ENCODE data around the gene GALNT9.

The GALNT9 gene

DNA sequence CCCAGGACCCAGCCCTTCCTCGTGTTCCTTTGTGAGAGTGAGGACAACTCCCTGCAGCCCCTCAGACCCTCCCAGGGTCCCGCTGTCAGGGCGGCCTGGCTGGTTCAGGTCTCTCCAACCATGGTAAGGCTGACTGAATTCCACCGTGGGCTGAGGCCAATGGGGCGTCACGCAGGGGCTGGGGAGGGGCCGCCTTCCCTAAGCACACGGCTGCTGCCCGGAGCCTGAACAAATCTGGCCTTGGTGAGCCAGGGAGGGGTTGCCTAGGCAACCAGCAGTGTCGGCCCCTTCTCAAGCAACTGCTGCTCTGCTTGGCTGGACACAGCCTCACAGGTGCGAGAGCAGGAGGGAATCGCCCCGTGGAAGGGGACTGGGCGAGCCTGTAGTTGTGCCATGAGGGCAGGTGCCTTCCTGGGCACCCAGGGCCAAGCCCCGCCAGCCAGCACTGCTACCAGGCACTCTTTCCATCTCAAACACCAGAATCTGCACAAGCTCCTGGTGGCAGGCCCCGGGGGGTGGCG, 37.0 kb upstream of the GALNT9 start:
- peaks cover 8% of the 10 kb centered on the region for H3K27me3 ChIP-seq (ENCODE audit: control insufficient read depth, insufficient read depth, low read length, poor library complexity, severe bottlenecking)
- no peaks in the 10 kb centered on the region for H3K36me3 ChIP-seq (ENCODE audit: control insufficient read depth, insufficient read depth, low read length)
- H3K4me1 ChIP-seq (ENCODE audit: control insufficient read depth, insufficient read depth, low read length) = no peaks in the 10 kb centered on the region
- H3K9me3 ChIP-seq (ENCODE audit: control insufficient read depth, low read length) = peaks cover 3% of the 10 kb centered on the region
- no peak overlapping the region for H3K4me3 ChIP-seq (ENCODE audit: insufficient read depth, low read depth, low read length)
- H3K27ac ChIP-seq (ENCODE audit: insufficient read depth, low read depth, low read length, poor library complexity, severe bottlenecking) = no peak overlapping the region
- WGBS, 2 experiments = 77 to 81% methylated on average over 17 of the region's 17 CpGs

DNA sequence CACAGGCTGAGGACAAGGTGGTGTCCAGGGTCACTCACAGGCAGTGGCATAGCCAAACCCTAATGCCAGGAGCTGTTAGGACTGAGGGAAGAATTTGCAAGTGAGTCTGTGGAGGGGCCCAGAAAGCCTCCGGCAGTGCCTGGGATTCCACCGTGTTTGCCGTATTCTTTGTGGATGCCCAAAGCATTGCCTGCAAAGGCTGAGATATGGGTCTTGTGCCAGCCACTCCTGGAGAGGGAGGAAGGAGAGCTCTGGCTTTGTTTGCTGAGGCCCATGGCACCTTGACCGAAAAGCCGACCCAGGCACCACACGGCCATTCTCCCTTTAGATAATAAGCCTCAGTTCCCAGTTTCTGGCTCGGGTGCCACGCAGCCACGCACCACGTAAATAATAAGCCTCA, 35.8 kb upstream of the GALNT9 start:
- Histone ChIP-seq H3K27me3 (ENCODE audit: control insufficient read depth, insufficient read depth, low read length, poor library complexity, severe bottlenecking) (peaks cover 8% of the 10 kb centered on the region), H3K9me3 (ENCODE audit: control insufficient read depth, low read length) (peaks cover 3% of the 10 kb centered on the region), H3K4me1 (ENCODE audit: control insufficient read depth, insufficient read depth, low read length) (no peaks in the 10 kb centered on the region), H3K4me3 (ENCODE audit: insufficient read depth, low read depth, low read length) (no peak overlapping the region), H3K27ac (ENCODE audit: insufficient read depth, low read depth, low read length, poor library complexity, severe bottlenecking) (no peak overlapping the region), H3K36me3 (ENCODE audit: control insufficient read depth, insufficient read depth, low read length) (no peaks in the 10 kb centered on the region)
- WGBS, 2 experiments = 92% methylated on average over 10 of the region's 10 CpGs

DNA sequence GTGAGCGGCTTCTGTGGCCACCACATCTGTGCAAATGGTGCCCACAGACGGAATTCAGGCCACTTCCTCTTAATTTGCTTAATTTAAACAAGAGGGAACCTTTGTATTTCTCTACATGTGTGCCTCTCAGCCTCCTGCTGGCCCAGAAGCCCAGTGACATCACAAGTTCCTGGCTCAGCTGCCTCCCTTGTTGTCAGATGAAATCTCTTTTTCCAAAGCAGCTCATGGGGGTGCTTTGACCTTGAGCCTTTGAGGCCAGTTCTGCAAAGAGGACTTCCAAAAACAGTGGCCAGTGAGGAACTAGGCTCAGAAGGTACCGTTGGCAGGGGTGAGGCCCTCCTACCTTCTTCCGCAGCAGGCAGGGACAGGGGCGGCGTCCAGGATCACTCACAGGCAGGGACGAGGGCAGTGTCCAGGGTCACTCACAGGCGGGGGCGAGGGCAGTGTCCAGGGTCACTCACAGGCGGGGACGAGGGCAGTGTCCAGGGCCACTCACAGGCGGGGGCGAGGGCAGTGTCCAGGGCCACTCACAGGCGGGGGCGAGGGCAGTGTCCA, 35.0 kb upstream of the GALNT9 start:
- WGBS, 2 experiments = 82 to 83% methylated on average over 9 to 10 of the region's 15 CpGs

DNA sequence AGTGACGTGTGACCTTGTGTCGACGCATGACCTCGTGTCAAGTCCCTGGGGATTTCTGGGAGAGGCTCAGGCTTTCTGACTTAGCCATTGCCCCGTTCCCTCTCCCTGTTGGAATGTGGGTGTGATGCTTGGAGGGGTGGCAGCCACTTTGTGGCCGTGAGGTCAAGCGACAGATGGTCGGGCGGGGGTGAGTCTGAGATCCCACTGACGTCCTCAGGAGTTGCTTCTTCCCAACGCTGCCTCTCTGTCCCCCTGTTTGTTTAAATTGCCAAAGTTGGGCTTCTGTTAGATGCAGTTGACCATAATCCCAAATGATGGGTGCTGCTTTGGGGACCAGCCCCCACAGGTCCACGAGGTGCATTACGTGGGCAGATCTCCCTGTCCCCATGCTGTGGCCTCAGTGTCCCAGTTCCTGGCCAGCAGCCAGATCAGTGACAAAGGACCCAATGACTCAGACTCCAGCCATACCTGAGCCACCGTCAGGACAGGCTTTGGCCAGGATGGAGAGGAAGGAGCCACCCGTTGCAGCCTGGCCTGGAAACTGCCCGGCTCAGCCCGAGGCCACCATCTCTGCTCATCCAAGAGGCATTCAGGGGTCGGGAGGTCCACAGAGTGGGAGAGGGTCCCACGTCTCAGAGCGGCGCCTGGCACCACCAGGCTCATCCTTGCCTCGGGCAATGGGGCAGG, 34.4 kb upstream of the GALNT9 start:
- 85 to 86% methylated on average over 22 of the region's 22 CpGs for WGBS, 2 experiments
- Histone ChIP-seq H3K27ac (ENCODE audit: insufficient read depth, low read depth, low read length, poor library complexity, severe bottlenecking) (no peak overlapping the region), H3K27me3 (ENCODE audit: control insufficient read depth, insufficient read depth, low read length, poor library complexity, severe bottlenecking) (no peaks in the 10 kb centered on the region), H3K4me3 (ENCODE audit: insufficient read depth, low read depth, low read length) (no peak overlapping the region), H3K9me3 (ENCODE audit: control insufficient read depth, low read length) (peaks cover 3% of the 10 kb centered on the region), H3K36me3 (ENCODE audit: control insufficient read depth, insufficient read depth, low read length) (no peaks in the 10 kb centered on the region), H3K4me1 (ENCODE audit: control insufficient read depth, insufficient read depth, low read length) (no peaks in the 10 kb centered on the region)

More for the DNA sequence above, 35.0 kb upstream of the GALNT9 start:
- Histone ChIP-seq H3K27me3 (ENCODE audit: control insufficient read depth, insufficient read depth, low read length, poor library complexity, severe bottlenecking) (peaks cover under 1% of the 10 kb centered on the region), H3K4me1 (ENCODE audit: control insufficient read depth, insufficient read depth, low read length) (no peaks in the 10 kb centered on the region), H3K9me3 (ENCODE audit: control insufficient read depth, low read length) (peaks cover 3% of the 10 kb centered on the region), H3K27ac (ENCODE audit: insufficient read depth, low read depth, low read length, poor library complexity, severe bottlenecking) (no peak overlapping the region), H3K4me3 (ENCODE audit: insufficient read depth, low read depth, low read length) (no peak overlapping the region), H3K36me3 (ENCODE audit: control insufficient read depth, insufficient read depth, low read length) (no peaks in the 10 kb centered on the region)

DNA sequence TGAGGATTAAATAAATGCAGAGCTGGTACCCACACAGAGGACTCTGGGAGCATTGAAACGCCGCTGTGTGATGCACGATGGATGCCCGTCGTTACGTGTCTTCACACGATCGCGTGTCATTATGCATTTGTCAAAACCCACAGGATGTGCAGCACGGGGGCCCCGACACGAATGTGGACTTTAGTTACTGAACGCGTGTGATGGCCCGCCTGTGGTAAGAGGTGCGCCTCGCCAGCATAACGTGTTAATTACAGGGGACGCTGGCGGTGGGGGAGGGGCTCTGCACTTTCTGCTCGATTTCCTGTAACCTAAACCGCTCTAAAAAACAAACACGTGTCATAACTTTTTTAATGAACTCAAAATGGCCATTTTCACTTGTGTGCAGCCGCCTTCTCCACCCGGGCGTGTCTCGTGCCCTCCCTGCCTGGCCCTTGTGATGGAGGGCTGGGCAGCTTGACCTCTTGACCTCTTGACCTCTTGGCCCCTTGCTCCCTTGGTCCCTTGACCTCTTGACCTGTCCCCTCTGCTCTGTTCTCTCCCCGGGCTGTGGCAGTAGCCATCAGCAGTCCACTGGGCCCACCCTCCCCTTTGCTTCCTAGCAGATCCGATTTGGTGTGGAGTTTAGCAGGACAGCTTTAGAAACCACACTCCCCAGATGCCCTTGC, 33.7 kb upstream of the GALNT9 start:
- Histone ChIP-seq H3K27me3 (ENCODE audit: control insufficient read depth, insufficient read depth, low read length, poor library complexity, severe bottlenecking) (no peaks in the 10 kb centered on the region), H3K27ac (ENCODE audit: insufficient read depth, low read depth, low read length, poor library complexity, severe bottlenecking) (no peak overlapping the region), H3K36me3 (ENCODE audit: control insufficient read depth, insufficient read depth, low read length) (no peaks in the 10 kb centered on the region), H3K9me3 (ENCODE audit: control insufficient read depth, low read length) (peaks cover 3% of the 10 kb centered on the region), H3K4me1 (ENCODE audit: control insufficient read depth, insufficient read depth, low read length) (no peaks in the 10 kb centered on the region), H3K4me3 (ENCODE audit: insufficient read depth, low read depth, low read length) (no peak overlapping the region)
- WGBS, 2 experiments = 90 to 91% methylated on average over 29 of the region's 29 CpGs

DNA sequence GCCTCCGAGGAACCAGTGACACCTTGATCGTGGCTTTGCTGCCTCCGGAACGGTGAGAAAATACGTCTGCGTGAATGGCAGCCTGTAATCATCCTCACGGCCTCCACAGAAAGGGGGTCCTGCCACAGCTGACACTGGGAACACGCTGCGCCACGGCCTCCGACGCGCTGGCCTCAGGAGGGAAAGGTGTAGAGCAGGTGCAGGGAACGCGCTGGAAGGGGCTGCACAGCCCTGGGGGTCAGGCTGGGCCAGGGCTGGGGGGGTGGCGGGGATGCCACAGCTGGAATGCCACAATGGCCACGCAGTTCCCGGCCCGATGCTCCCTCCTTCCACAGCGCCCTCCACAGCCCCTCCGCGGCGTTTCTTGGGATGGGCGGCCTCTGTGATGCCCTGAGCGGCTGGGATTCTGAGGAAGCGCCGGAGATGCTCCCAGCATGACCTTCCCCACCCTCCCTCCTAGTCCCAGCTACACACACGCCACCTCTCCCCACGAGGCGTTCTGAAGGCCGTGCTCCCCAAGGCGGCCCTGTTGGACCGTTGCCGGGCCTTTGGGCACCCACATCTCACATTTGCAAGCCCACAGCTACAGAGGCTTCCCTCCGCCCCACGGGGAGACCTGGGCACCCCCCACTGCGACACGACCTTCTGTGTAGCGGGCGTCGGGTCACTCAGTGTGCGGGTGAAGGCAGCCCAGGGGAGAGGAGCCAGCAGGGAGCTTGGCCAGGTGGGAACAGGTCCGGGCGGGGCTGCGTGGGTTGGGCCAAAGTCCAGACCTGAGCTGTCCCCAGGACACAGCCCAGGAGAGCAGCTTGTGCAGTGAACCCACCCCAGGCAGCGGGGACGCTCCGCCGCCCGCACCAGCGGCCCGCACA, 31.8 kb upstream of the GALNT9 start:
- no peaks in the 10 kb centered on the region for H3K4me1 ChIP-seq (ENCODE audit: control insufficient read depth, insufficient read depth, low read length)
- no peaks in the 10 kb centered on the region for H3K36me3 ChIP-seq (ENCODE audit: control insufficient read depth, insufficient read depth, low read length)
- H3K4me3 ChIP-seq (ENCODE audit: insufficient read depth, low read depth, low read length) = no peak overlapping the region
- H3K27me3 ChIP-seq (ENCODE audit: control insufficient read depth, insufficient read depth, low read length, poor library complexity, severe bottlenecking) = peaks cover 12% of the 10 kb centered on the region
- no peak overlapping the region for H3K27ac ChIP-seq (ENCODE audit: insufficient read depth, low read depth, low read length, poor library complexity, severe bottlenecking)
- WGBS, 2 experiments = 87 to 89% methylated on average over 52 of the region's 52 CpGs
- peaks cover 3% of the 10 kb centered on the region for H3K9me3 ChIP-seq (ENCODE audit: control insufficient read depth, low read length)

DNA sequence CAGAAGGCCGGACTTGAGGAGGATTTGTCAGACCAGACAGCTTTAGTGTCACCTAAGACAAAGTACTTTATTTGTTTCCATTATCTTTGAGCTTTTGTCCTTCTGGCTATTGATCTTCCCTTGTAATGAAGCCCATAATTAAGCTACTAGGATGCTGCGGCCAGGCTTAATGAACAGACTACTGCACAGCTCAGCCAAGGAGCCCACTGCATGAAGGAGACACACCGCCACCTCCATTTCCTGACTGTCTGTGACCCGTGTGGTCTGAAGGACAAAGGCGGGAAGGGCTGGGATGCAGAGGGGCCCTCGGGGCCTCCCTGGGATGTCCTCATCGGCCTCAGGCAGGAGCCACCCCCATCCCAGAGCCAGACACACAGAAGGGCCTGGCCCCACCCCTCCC, 31.0 kb upstream of the GALNT9 start:
- Histone ChIP-seq H3K27ac (ENCODE audit: insufficient read depth, low read depth, low read length, poor library complexity, severe bottlenecking) (no peak overlapping the region), H3K9me3 (ENCODE audit: control insufficient read depth, low read length) (peaks cover 3% of the 10 kb centered on the region), H3K36me3 (ENCODE audit: control insufficient read depth, insufficient read depth, low read length) (no peaks in the 10 kb centered on the region), H3K4me3 (ENCODE audit: insufficient read depth, low read depth, low read length) (no peak overlapping the region), H3K4me1 (ENCODE audit: control insufficient read depth, insufficient read depth, low read length) (no peaks in the 10 kb centered on the region), H3K27me3 (ENCODE audit: control insufficient read depth, insufficient read depth, low read length, poor library complexity, severe bottlenecking) (peaks cover 12% of the 10 kb centered on the region)
- 89% methylated on average over 7 of the region's 7 CpGs for WGBS, 2 experiments

DNA sequence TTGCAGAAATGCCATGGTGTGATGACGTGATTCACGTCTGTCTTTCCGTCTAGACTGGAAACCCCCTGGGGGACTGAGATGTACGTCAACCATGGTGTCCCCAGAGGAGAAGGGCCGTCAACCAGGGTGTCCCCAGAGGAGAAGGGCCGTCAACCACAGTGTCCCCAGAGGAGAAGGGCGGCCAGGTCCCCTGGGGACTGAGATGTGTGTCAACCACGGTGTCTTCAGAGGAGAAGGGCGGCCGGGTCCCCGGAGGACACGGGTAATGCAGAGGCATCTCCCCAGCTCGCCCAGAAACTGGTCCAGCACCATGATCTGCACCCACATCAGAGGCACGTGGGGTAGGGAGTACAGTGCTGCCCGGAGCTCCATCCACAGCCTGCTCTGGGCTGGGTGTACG, 30.6 kb upstream of the GALNT9 start:
- H3K9me3 ChIP-seq (ENCODE audit: control insufficient read depth, low read length) = peaks cover 3% of the 10 kb centered on the region
- no peaks in the 10 kb centered on the region for H3K4me1 ChIP-seq (ENCODE audit: control insufficient read depth, insufficient read depth, low read length)
- no peak overlapping the region for H3K27ac ChIP-seq (ENCODE audit: insufficient read depth, low read depth, low read length, poor library complexity, severe bottlenecking)
- no peak overlapping the region for H3K4me3 ChIP-seq (ENCODE audit: insufficient read depth, low read depth, low read length)
- peaks cover 12% of the 10 kb centered on the region for H3K27me3 ChIP-seq (ENCODE audit: control insufficient read depth, insufficient read depth, low read length, poor library complexity, severe bottlenecking)
- 80 to 84% methylated on average over 16 of the region's 16 CpGs for WGBS, 2 experiments
- H3K36me3 ChIP-seq (ENCODE audit: control insufficient read depth, insufficient read depth, low read length) = no peaks in the 10 kb centered on the region

DNA sequence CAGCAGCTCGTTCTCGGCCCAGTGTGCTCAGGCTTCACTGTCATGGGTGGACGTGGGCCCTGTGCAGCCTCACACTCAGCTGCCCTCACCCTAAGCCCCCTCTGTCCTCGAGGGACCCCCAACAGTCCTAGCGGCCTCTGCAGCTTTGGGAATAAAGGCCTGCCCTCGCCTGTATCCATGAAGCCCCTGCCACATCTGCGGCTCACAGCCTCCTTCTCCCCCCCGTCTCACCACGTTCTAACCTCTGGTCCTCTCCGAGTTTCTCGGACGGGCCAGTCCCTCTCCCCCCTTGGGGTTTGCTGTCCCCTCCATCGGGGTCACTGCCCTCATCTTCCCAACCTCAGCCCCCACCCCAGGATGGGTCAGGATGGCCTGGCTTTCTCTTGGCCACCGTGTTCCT, 30.2 kb upstream of the GALNT9 start:
- Histone ChIP-seq H3K4me1 (ENCODE audit: control insufficient read depth, insufficient read depth, low read length) (no peaks in the 10 kb centered on the region), H3K27me3 (ENCODE audit: control insufficient read depth, insufficient read depth, low read length, poor library complexity, severe bottlenecking) (peaks cover 12% of the 10 kb centered on the region), H3K36me3 (ENCODE audit: control insufficient read depth, insufficient read depth, low read length) (no peaks in the 10 kb centered on the region), H3K4me3 (ENCODE audit: insufficient read depth, low read depth, low read length) (no peak overlapping the region), H3K9me3 (ENCODE audit: control insufficient read depth, low read length) (peaks cover 3% of the 10 kb centered on the region), H3K27ac (ENCODE audit: insufficient read depth, low read depth, low read length, poor library complexity, severe bottlenecking) (no peak overlapping the region)
- WGBS, 2 experiments = 86 to 88% methylated on average over 14 of the region's 14 CpGs

Measured in ectodermal cell (in vitro differentiated cells).